Camera-type eye (tissue), 1 donor: ENCODE data around the gene OR8B12. TPM values are rescaled to one million over a fixed set of nuclear protein-coding genes. Genes with fewer than 3 reads are reported as not detected.

Experiments used
- total RNA-seq: library from RNA; depleted of rRNA; stranded (reverse); fragments of >200 nt; gene quantifications from one replicate; pipeline ENCODE4 v1.2.3, GENCODE V29; 2014

The OR8B12 gene, protein sequence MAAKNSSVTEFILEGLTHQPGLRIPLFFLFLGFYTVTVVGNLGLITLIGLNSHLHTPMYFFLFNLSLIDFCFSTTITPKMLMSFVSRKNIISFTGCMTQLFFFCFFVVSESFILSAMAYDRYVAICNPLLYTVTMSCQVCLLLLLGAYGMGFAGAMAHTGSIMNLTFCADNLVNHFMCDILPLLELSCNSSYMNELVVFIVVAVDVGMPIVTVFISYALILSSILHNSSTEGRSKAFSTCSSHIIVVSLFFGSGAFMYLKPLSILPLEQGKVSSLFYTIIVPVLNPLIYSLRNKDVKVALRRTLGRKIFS
- total RNA-seq = not detected

DNA sequence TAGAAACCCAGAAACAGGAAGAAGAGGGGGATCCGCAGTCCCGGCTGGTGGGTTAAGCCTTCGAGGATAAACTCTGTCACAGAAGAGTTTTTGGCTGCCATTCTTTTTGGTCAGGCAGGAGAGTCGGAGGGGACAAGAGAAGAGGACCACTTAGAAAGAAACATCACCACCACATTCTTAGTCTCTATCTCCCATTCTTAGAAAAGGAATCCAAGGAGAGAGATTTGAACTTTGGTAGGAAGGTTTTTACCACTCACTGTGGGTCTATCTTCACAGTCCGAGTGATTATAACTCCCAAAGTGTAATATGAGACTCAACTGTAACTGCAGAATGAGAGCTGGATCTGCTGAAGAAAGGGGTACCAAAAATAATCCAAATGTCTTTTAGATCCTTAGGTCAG is at the start of gene OR8B12:
Gene OR8B12, minus strand, starts transcription at position 101 of the 400 bp plus-strand sequence. Its CDS starts 0 bp downstream, at position 101.

DNA sequence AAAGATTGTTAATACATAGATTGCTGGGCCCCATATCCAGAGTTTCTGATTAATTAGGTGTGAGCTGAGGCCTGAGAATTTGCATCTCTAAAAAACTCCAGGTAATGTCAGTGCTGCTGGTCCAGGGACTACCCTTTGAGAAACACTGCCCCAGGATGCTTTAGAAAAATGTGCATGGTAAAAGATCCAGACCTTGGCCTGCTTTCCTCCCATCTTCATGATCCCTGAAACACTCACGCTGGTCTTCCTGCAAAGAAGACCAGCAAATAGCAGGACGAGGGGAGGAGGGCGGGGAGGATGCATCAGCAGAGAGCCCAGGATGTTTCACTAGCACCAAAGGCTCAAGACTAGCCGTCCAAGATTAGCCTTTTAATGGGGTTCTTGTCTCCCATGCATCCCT is 26.2 kb upstream of the OR8B12 start, which contains the start of gene OR8A1:
Gene OR8A1, plus strand, starts transcription at position 301 of the 400 bp plus-strand sequence. CDS start 123 bp downstream, outside the sequence.

Other genes starting within 250 kb of the OR8B12 start
- not detected for gene OR8D1, start 229.7 kb downstream of the OR8B12 start, total RNA-seq
- not detected for gene OR8D2, start 223.5 kb downstream of the OR8B12 start, total RNA-seq
- gene OR8B2, start 159.2 kb downstream of the OR8B12 start, total RNA-seq = not detected
- not detected for gene OR8B3, start 144.6 kb downstream of the OR8B12 start, total RNA-seq
- not detected for gene OR8B4, start 118.8 kb downstream of the OR8B12 start, total RNA-seq
- gene OR8B8, start 98.0 kb downstream of the OR8B12 start, total RNA-seq = not detected
- not detected for gene OR8A1, start 26.3 kb upstream of the OR8B12 start, total RNA-seq
- gene PANX3, start 67.8 kb upstream of the OR8B12 start, total RNA-seq = not detected
- gene TBRG1, start 79.2 kb upstream of the OR8B12 start, total RNA-seq = 24.1 TPM
- 7.4 TPM for gene SIAE, start 130.1 kb upstream of the OR8B12 start, total RNA-seq
- gene SPA17, start 130.2 kb upstream of the OR8B12 start, total RNA-seq = 7.8 TPM
- gene NRGN, start 196.3 kb upstream of the OR8B12 start, total RNA-seq = 1.2 TPM
- gene VSIG2, start 208.6 kb upstream of the OR8B12 start, total RNA-seq = 0.55 TPM
- 25.6 TPM for gene ESAM, start 218.6 kb upstream of the OR8B12 start, total RNA-seq